ENCODE results near the gene PSMC1.
"Not testable (repeated sequence)": the region's sequence is repeated elsewhere in the genome, so short reads cannot be mapped to it uniquely, and the experiment has no call there.

DNA sequence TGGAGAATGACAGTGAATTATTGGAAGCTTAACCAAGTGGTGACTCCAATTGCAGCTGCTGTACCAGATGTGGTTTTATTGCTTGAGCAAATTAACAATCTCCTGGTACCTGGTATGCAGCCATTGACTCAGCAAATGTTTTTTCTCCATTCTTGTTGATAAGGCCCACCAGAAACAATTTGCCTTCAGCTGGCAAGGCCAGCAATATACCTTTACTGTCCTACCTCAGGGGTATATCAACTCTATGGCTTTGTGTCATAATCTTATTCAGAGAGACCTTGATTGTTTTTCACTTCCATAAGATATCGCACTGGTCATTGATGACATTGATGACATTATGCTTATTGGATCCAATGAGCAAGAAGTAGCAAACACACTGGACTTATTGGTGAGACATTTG is 26.4 kb upstream of the PSMC1 start:
- TF ChIP-seq EZH2 (IDR thresholded peaks at IDR 0.05); POLR2AphosphoS5 (IDR thresholded peaks at IDR 0.05; ENCODE audit: borderline replicate concordance, low read depth, low read length): not testable (repeated sequence)

Measured in SK-N-MC (cell line).